Hepatocyte (in vitro differentiated cells): ENCODE measurements around the gene TOP1. TPM values are rescaled to one million over a fixed set of nuclear protein-coding genes. Genes with fewer than 3 reads are reported as not detected.

ENCODE experiments used
- DNase-seq: peaks from one replicate; pipeline ENCODE4 v3.0.0-alpha.2; 2016; ENCODE audit warnings: low spot score
- H2AFZ ChIP-seq: fragments of 200-600 bp; sonication (generic); 2 replicates; pipeline ENCODE4 v1.6.0; 2016; ENCODE audit warnings: antibody characterized with exemption, mild to moderate bottlenecking
- H3K27ac ChIP-seq: fragments of 200-600 bp; sonication (generic); 2 replicates; pipeline ENCODE4 v1.5.1; 2016; ENCODE audit warnings: mild to moderate bottlenecking
- H3K27me3 ChIP-seq: fragments of 200-600 bp; sonication (generic); 2 replicates; pipeline ENCODE4 v1.6.1; 2016
- H3K36me3 ChIP-seq: fragments of 200-600 bp; sonication (generic); replicated peaks from 2 replicates; pipeline ENCODE4 v1.5.1; 2016; ENCODE audit warnings: low read depth; ENCODE audit not compliant: insufficient read depth
- H3K4me1 ChIP-seq: fragments of 200-600 bp; sonication (generic); 2 replicates; pipeline ENCODE4 v1.5.1; 2016; ENCODE audit warnings: mild to moderate bottlenecking, moderate library complexity; ENCODE audit not compliant: insufficient read depth
- H3K4me2 ChIP-seq: fragments of 200-600 bp; sonication (generic); 2 replicates; pipeline ENCODE4 v1.6.0; 2016
- H3K4me3 ChIP-seq: fragments of 200-600 bp; sonication (generic); 2 replicates; pipeline ENCODE4 v1.5.1; 2016; ENCODE audit warnings: mild to moderate bottlenecking
- H3K79me2 ChIP-seq: fragments of 200-600 bp; sonication (generic); 2 replicates; pipeline ENCODE4 v1.6.0; 2017; ENCODE audit warnings: mild to moderate bottlenecking
- H3K9me2 ChIP-seq: fragments of 200-600 bp; sonication (generic); replicated peaks from 2 replicates; pipeline ENCODE4 v1.6.0; 2017; ENCODE audit warnings: mild to moderate bottlenecking; ENCODE audit not compliant: insufficient read depth
- H3K9me3 ChIP-seq: fragments of 200-600 bp; sonication (generic); 2 replicates; pipeline ENCODE4 v1.5.1; 2016; ENCODE audit warnings: low read depth, mild to moderate bottlenecking
- H4K20me1 ChIP-seq: fragments of 200-600 bp; sonication (generic); 2 replicates; pipeline ENCODE4 v1.6.0; 2016; ENCODE audit warnings: mild to moderate bottlenecking; ENCODE audit not compliant: insufficient read depth, poor library complexity, severe bottlenecking
- EZH2 ChIP-seq: fragments of 200-600 bp; sonication (generic); IDR thresholded peaks from 2 replicates; pipeline ENCODE4 v1.6.1; 2016; ENCODE audit warnings: antibody characterized with exemption, mild to moderate bottlenecking, borderline replicate concordance
- EZH2phosphoT487 ChIP-seq: fragments of 200-600 bp; sonication (generic); IDR thresholded peaks from one replicate; pipeline ENCODE4 v1.6.1; 2018; ENCODE audit warnings: antibody characterized with exemption, mild to moderate bottlenecking, low read depth, moderate library complexity; ENCODE audit not compliant: unreplicated experiment, severe bottlenecking
- WGBS: methylation state at CpG from one replicate; pipeline ENCODE4 v1.1.6; 2016; ENCODE audit warnings: low lambda C conversion rate; ENCODE audit errors: missing lambda C conversion rate; 5-methylcytosine and 5-hydroxymethylcytosine counted together
- polyA plus RNA-seq: library from polyadenylated mRNA; unstranded; fragments of >200 nt; fragmentation: Nextera tagmentation; extraction: Ambion mirVana; gene quantifications from 2 replicates; pipeline ENCODE4 v1.2.1, GENCODE V29; 2016
- total RNA-seq: library from RNA; depleted of rRNA; stranded (reverse); fragments of >200 nt; gene quantifications from 2 replicates; pipeline ENCODE4 v1.2.3, GENCODE V29; 2014
- TF ChIP-seq, protein P1 (sequence below): fragments of 200-600 bp; sonication (generic); IDR thresholded peaks from 2 replicates; pipeline ENCODE4 v1.5.1; 2016; ENCODE audit warnings: antibody characterized with exemption, mild to moderate bottlenecking; ENCODE audit not compliant: poor library complexity

The TOP1 gene
- total and polyA plus RNA-seq, 2 experiments from 2014 or later, result 28.3 to 38.2 TPM

DNA sequence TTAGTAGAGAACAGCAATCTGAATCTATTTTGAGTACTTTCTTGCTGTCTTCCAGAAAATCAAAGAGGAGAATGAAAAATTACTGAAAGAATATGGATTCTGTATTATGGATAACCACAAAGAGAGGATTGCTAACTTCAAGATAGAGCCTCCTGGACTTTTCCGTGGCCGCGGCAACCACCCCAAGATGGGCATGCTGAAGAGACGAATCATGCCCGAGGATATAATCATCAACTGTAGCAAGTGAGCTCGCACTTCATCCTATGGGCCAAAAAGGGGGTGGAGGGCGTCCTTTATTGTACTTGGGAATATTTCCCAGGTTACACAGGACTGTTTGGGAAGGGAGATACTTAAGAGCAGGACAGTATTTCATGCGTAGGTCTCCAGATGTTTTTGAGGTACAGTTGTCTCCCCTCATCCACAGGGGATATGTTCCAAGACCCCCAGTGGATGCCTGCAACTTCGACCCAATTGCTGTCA, 71.4 kb downstream of the TOP1 start:
- no peak overlapping the region for H2AFZ ChIP-seq
- H3K4me2 ChIP-seq, result no peak overlapping the region
- TF ChIP-seq EZH2 (no peak), EZH2phosphoT487 (no peak)
- TF ChIP-seq, protein P1, sequence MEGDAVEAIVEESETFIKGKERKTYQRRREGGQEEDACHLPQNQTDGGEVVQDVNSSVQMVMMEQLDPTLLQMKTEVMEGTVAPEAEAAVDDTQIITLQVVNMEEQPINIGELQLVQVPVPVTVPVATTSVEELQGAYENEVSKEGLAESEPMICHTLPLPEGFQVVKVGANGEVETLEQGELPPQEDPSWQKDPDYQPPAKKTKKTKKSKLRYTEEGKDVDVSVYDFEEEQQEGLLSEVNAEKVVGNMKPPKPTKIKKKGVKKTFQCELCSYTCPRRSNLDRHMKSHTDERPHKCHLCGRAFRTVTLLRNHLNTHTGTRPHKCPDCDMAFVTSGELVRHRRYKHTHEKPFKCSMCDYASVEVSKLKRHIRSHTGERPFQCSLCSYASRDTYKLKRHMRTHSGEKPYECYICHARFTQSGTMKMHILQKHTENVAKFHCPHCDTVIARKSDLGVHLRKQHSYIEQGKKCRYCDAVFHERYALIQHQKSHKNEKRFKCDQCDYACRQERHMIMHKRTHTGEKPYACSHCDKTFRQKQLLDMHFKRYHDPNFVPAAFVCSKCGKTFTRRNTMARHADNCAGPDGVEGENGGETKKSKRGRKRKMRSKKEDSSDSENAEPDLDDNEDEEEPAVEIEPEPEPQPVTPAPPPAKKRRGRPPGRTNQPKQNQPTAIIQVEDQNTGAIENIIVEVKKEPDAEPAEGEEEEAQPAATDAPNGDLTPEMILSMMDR, result no peak
- peaks cover 6% of the 10 kb centered on the region for H3K4me1 ChIP-seq
- H3K9me2 ChIP-seq, result no peaks in the 10 kb centered on the region
- H3K9me3 ChIP-seq, result no peaks in the 10 kb centered on the region
- no peaks in the 10 kb centered on the region for H3K27me3 ChIP-seq
- 95% methylated on average over 9 of the region's 9 CpGs for WGBS
- no peaks in the 10 kb centered on the region for H4K20me1 ChIP-seq
- H3K36me3 ChIP-seq, result peaks cover 8% of the 10 kb centered on the region
- H3K4me3 ChIP-seq, result no peak overlapping the region
- no peak overlapping the region for H3K27ac ChIP-seq
- DNase-seq, result no peak
- H3K79me2 ChIP-seq, result peaks cover 4% of the 10 kb centered on the region

DNA sequence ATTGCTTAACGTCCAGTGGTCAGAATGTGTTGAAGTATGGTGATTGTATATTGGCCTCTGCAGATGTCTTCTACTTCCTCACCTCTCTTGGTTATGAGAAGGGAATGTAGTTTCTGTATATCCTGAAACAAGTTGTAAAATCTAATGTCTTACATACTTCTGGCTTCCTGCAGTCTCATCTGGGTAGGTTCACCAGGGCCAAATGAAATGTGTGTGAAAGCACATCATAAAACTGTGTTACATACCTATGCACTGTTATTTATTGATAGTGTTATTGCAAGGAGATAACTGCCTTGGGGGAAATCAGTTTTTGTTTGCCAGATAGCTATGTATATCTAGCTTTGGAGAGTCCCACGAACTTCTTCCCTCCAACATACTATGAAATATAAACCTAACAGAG, 73.0 kb downstream of the TOP1 start:
- no peak overlapping the region for H3K27ac ChIP-seq
- H3K4me2 ChIP-seq, result no peak overlapping the region
- H3K27me3 ChIP-seq, result no peaks in the 10 kb centered on the region
- peaks cover 8% of the 10 kb centered on the region for H3K36me3 ChIP-seq
- H3K79me2 ChIP-seq, result peaks cover 4% of the 10 kb centered on the region
- H3K9me3 ChIP-seq, result no peaks in the 10 kb centered on the region
- peaks cover 6% of the 10 kb centered on the region for H3K4me1 ChIP-seq
- TF ChIP-seq EZH2, result no peak
- TF ChIP-seq, protein P1, result no peak
- 78% methylated on average over 2 of the region's 2 CpGs for WGBS
- DNase-seq, result no peak
- H3K9me2 ChIP-seq, result no peaks in the 10 kb centered on the region
- no peaks in the 10 kb centered on the region for H4K20me1 ChIP-seq
- H2AFZ ChIP-seq, result no peak overlapping the region
- H3K4me3 ChIP-seq, result no peak overlapping the region

DNA sequence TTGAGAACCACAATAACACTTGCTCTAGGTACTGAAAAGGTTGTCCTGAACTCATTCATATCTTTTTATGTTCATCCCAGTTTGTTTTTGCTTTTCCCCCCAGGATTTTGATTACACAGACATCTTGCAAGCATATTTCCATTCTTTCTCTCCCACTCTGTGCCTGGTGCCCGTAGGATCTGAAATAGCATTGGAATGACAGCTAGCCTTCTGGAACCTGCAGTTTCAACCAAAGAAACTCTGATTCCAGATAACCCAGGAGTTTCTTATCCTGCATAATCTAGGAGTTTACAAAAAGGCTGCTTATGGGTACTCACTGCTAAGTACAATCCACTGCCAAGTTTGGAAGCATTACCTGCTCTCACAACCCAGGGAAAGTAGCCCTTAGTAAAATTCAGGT, 79.9 kb downstream of the TOP1 start:
- Histone ChIP-seq H3K9me3 (no peaks in the 10 kb centered on the region), H3K36me3 (no peaks in the 10 kb centered on the region), H3K27me3 (no peaks in the 10 kb centered on the region), H4K20me1 (no peaks in the 10 kb centered on the region), H3K4me2 (no peak overlapping the region), H3K27ac (no peak overlapping the region), H3K79me2 (peaks cover 8% of the 10 kb centered on the region), H3K4me3 (no peak overlapping the region), H3K4me1 (peaks cover 9% of the 10 kb centered on the region), H2AFZ (no peak overlapping the region), H3K9me2 (no peaks in the 10 kb centered on the region)
- WGBS, result 77% methylated on average over 1 of the region's 1 CpG
- TF ChIP-seq, protein P1, result no peak
- TF ChIP-seq EZH2phosphoT487 (no peak), EZH2 (no peak)
- DNase-seq, result no peak

DNA sequence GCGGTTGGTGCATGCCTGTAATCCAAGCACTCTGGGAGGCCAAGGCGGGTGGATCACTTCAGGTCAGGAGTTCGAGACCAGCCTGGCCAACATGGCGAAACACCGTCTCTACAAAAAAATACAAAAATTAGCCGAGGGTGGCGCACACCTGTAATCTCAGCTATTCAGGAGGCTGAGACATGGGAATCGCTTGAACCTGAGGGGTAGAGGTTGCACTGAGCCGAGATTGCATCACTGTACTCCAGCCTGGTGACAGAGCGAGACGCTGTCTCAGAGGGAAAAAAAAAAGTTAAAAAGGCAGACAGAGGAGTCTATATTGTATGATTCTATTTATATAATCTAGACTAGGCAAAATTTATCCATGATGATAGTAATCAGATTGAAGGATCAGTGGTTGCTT, 81.4 kb downstream of the TOP1 start:
- WGBS, result 97% methylated on average over 11 of the region's 11 CpGs
- no peak overlapping the region for H3K4me2 ChIP-seq

More for the DNA sequence above, 81.4 kb downstream of the TOP1 start:
- H3K4me1 ChIP-seq, result peaks cover 9% of the 10 kb centered on the region
- H3K9me3 ChIP-seq, result no peaks in the 10 kb centered on the region
- no peaks in the 10 kb centered on the region for H3K36me3 ChIP-seq
- TF ChIP-seq EZH2phosphoT487 (no peak), EZH2 (no peak)
- TF ChIP-seq, protein P1, result no peak
- H3K27me3 ChIP-seq, result no peaks in the 10 kb centered on the region
- H3K9me2 ChIP-seq, result no peaks in the 10 kb centered on the region
- H3K79me2 ChIP-seq, result peaks cover 8% of the 10 kb centered on the region
- peak overlapping the region; percentile 87 for H3K27ac ChIP-seq
- DNase-seq, result no peak
- no peak overlapping the region for H3K4me3 ChIP-seq
- no peaks in the 10 kb centered on the region for H4K20me1 ChIP-seq
- H2AFZ ChIP-seq, result no peak overlapping the region
